GM12878 (cell line): ENCODE data around the gene CDKN1B. TPM values are rescaled to one million over a fixed set of nuclear protein-coding genes. Genes with fewer than 3 reads are reported as not detected.

Experiments
- EGR1 ChIP-seq, 2 experiments: IDR thresholded peaks; 1 replicate in 1 of 2; 2 replicates in 1 of 2; pipeline ENCODE4 v1.6.1; 2011 to 2012; ENCODE audit warnings: low read depth in 2 of 2, low read length in 2 of 2, borderline replicate concordance in 1 of 2, mild to moderate bottlenecking in 1 of 2, moderate library complexity in 1 of 2
- MXI1 ChIP-seq: fragments of 150-350 bp; IDR thresholded peaks from 2 replicates; pipeline ENCODE4 v1.6.1; 2011; ENCODE audit warnings: low read depth, mild to moderate bottlenecking, inconsistent platforms, low read length, improper control_type of control experiment
- POLR2AphosphoS2 ChIP-seq: IDR thresholded peaks from 2 replicates; pipeline ENCODE4 v1.6.1; 2011; ENCODE audit warnings: low read depth, mild to moderate bottlenecking, low read length, improper control_type of control experiment, moderate library complexity
- REST ChIP-seq: IDR thresholded peaks from 2 replicates; pipeline ENCODE4 v1.6.1; 2012; ENCODE audit warnings: mild to moderate bottlenecking, low read depth, low read length
- USF2 ChIP-seq: IDR thresholded peaks from 2 replicates; pipeline ENCODE4 v1.6.1; 2011; ENCODE audit warnings: low read depth, low read length, improper control_type of control experiment, borderline replicate concordance
- ZNF622 ChIP-seq: fragments of 450-650 bp; IDR thresholded peaks from 2 replicates; pipeline ENCODE4 v1.6.1; 2017; ENCODE audit warnings: mild to moderate bottlenecking, inconsistent platforms
- polyA plus RNA-seq, 11 experiments: library from polyadenylated mRNA; depleted of rRNA in 4 of 11; unstranded in 6 of 11; stranded (reverse) in 5 of 11; fragments of >200 nt; fragmentation: Nextera tagmentation in 4 of 11; fragmentation: Illumina TruSeq in 1 of 11; extraction: Ambion mirVana in 4 of 11; extraction: Trizol in 1 of 11; gene quantifications; 1 replicate in 1 of 11; 2 replicates in 10 of 11; pipeline versions ENCODE4 v1.2.1 to v1.2.3, GENCODE V29; 2011 to 2016; ENCODE audit warnings: inconsistent platforms in 2 of 11, missing spikeins in 2 of 11, low read depth in 1 of 11
- total RNA-seq, 4 experiments: library from RNA; depleted of rRNA in 3 of 4; stranded (reverse); fragments of >200 nt in 3 of 4; fragmentation: Illumina TruSeq in 1 of 4; extraction: Trizol in 1 of 4; gene quantifications; 2 replicates each; pipeline versions ENCODE4 v1.2.1 to v1.2.3, GENCODE V29; 2013 to 2021
- TF ChIP-seq, protein P1 (sequence below): fragments of 450-650 bp; IDR thresholded peaks from 2 replicates; pipeline ENCODE4 v1.6.1; 2016; ENCODE audit warnings: mild to moderate bottlenecking, moderate library complexity, borderline replicate concordance
- TF ChIP-seq, protein P2 (sequence below): IDR thresholded peaks from 2 replicates; pipeline ENCODE4 v1.6.1; 2011; ENCODE audit warnings: borderline replicate concordance, low read depth, mild to moderate bottlenecking, moderate library complexity, low read length; ENCODE audit not compliant: insufficient read depth, poor library complexity, severe bottlenecking

The CDKN1B gene
- total and polyA plus RNA-seq, 10 of the 15 experiments (the other 5 are each of a cell fraction or from before 2014, with no cell fraction given), result 4.2 to 39.1 (median 23.1) TPM

GRCh38 chr12:12724421-12725085 is 7.4 kb downstream of the CDKN1B start (continued):
- TF ChIP-seq REST (no peak), ZNF622 (no peak), USF2 (no peak), EGR1 (IDR thresholded peaks at IDR 0.05; ENCODE audit: borderline replicate concordance in 1 of 2, low read depth in 2 of 2, low read length in 2 of 2) (peak in 1 of 2 experiments; percentile 37; a peak in 1 of 3 replicates), MXI1 (0 out of 2 replicates have a peak, but pooled peaks have one; percentile 14), POLR2AphosphoS2 (no peak)
- TF ChIP-seq, protein P1, sequence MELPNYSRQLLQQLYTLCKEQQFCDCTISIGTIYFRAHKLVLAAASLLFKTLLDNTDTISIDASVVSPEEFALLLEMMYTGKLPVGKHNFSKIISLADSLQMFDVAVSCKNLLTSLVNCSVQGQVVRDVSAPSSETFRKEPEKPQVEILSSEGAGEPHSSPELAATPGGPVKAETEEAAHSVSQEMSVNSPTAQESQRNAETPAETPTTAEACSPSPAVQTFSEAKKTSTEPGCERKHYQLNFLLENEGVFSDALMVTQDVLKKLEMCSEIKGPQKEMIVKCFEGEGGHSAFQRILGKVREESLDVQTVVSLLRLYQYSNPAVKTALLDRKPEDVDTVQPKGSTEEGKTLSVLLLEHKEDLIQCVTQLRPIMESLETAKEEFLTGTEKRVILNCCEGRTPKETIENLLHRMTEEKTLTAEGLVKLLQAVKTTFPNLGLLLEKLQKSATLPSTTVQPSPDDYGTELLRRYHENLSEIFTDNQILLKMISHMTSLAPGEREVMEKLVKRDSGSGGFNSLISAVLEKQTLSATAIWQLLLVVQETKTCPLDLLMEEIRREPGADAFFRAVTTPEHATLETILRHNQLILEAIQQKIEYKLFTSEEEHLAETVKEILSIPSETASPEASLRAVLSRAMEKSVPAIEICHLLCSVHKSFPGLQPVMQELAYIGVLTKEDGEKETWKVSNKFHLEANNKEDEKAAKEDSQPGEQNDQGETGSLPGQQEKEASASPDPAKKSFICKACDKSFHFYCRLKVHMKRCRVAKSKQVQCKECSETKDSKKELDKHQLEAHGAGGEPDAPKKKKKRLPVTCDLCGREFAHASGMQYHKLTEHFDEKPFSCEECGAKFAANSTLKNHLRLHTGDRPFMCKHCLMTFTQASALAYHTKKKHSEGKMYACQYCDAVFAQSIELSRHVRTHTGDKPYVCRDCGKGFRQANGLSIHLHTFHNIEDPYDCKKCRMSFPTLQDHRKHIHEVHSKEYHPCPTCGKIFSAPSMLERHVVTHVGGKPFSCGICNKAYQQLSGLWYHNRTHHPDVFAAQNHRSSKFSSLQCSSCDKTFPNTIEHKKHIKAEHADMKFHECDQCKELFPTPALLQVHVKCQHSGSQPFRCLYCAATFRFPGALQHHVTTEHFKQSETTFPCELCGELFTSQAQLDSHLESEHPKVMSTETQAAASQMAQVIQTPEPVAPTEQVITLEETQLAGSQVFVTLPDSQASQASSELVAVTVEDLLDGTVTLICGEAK, result no peak
- TF ChIP-seq, protein P2, sequence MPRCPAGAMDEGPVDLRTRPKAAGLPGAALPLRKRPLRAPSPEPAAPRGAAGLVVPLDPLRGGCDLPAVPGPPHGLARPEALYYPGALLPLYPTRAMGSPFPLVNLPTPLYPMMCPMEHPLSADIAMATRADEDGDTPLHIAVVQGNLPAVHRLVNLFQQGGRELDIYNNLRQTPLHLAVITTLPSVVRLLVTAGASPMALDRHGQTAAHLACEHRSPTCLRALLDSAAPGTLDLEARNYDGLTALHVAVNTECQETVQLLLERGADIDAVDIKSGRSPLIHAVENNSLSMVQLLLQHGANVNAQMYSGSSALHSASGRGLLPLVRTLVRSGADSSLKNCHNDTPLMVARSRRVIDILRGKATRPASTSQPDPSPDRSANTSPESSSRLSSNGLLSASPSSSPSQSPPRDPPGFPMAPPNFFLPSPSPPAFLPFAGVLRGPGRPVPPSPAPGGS, result no peak
- TF ChIP-seq, all 136 proteins: peak for 13
